Liver (tissue), 9 donors: ENCODE measurements around the gene ATP13A1. TPM values are rescaled to one million over a fixed set of nuclear protein-coding genes. Genes with fewer than 3 reads are reported as not detected.
"Not testable (repeated sequence)": the region's sequence is repeated elsewhere in the genome, so short reads cannot be mapped to it uniquely, and the experiment has no call there.

Experiments used
- DNase-seq: peaks from one replicate; pipeline ENCODE4 v3.0.0-alpha.2; 2017; ENCODE audit warnings: low spot score
- H3K27ac ChIP-seq, 2 donors: one replicate each; pipeline ENCODE4 v1.7.0; 2013; ENCODE audit warnings: inconsistent platforms in 2 of 2, low read length in 2 of 2, control low read depth in 1 of 2, low read depth in 1 of 2, mild to moderate bottlenecking in 1 of 2
- H3K27me3 ChIP-seq, 4 donors: one replicate each; pipeline versions ENCODE4 v1.6.1 to v1.7.0; 2013; ENCODE audit warnings: low read length in 3 of 4, inconsistent platforms in 1 of 4, mild to moderate bottlenecking in 1 of 4, moderate library complexity in 1 of 4; ENCODE audit not compliant: control insufficient read depth in 4 of 4, insufficient read depth in 4 of 4
- H3K36me3 ChIP-seq, 4 donors: one replicate each; pipeline versions ENCODE4 v1.6.1 to v1.7.0; 2013; ENCODE audit warnings: low read length in 3 of 4, mild to moderate bottlenecking in 3 of 4, low read depth in 1 of 4, moderate library complexity in 1 of 4; ENCODE audit not compliant: control insufficient read depth in 4 of 4, insufficient read depth in 3 of 4
- H3K4me1 ChIP-seq, 4 donors: one replicate each; pipeline versions ENCODE4 v1.6.1 to v1.7.0; 2013; ENCODE audit warnings: low read length in 3 of 4, mild to moderate bottlenecking in 3 of 4, moderate library complexity in 1 of 4; ENCODE audit not compliant: control insufficient read depth in 4 of 4, insufficient read depth in 4 of 4
- H3K4me3 ChIP-seq, 3 donors: one replicate each; pipeline versions ENCODE4 v1.6.1 to v1.7.0; 2013; ENCODE audit warnings: low read length in 3 of 3, control low read depth in 1 of 3, low read depth in 1 of 3, mild to moderate bottlenecking in 1 of 3
- H3K9ac ChIP-seq, 2 donors: one replicate each; pipeline ENCODE4 v1.7.0; 2013; ENCODE audit warnings: low read length in 2 of 2, mild to moderate bottlenecking in 2 of 2, moderate library complexity in 2 of 2, control low read depth in 1 of 2, low read depth in 1 of 2
- H3K9me3 ChIP-seq, 4 donors: one replicate each; pipeline versions ENCODE4 v1.6.1 to v1.7.0; 2013; ENCODE audit warnings: low read length in 3 of 4; ENCODE audit not compliant: control insufficient read depth in 4 of 4
- ATF3 ChIP-seq: IDR thresholded peaks from 2 replicates; pipeline ENCODE4 v1.6.1; 2016; ENCODE audit warnings: antibody characterized with exemption
- CTCF ChIP-seq: fragments of 150-350 bp; IDR thresholded peaks from 2 replicates; pipeline ENCODE4 v1.5.1; 2017; ENCODE audit warnings: improper control_type of control experiment, low read depth, low read length; ENCODE audit not compliant: missing input control
- EGR1 ChIP-seq, 2 donors: IDR thresholded peaks; 2 replicates each; pipeline ENCODE4 v1.6.1; 2016 to 2018; ENCODE audit warnings: antibody characterized with exemption in 2 of 2, low read depth in 2 of 2
- FOXA2 ChIP-seq: IDR thresholded peaks from 2 replicates; pipeline ENCODE4 v1.6.1; 2016; ENCODE audit warnings: antibody characterized with exemption
- GABPA ChIP-seq, 2 donors: IDR thresholded peaks in 1 of 2; conservative IDR thresholded peaks in 1 of 2; 2 replicates each; pipeline ENCODE4 v1.6.1; 2016; ENCODE audit warnings: antibody characterized with exemption in 2 of 2, mild to moderate bottlenecking in 1 of 2, moderate library complexity in 1 of 2
- HNF4A ChIP-seq, 2 donors: conservative IDR thresholded peaks; 2 replicates each; pipeline ENCODE4 v1.6.1; 2016; ENCODE audit warnings: antibody characterized with exemption in 2 of 2, mild to moderate bottlenecking in 2 of 2
- JUND ChIP-seq, 2 donors: IDR thresholded peaks; 2 replicates each; pipeline ENCODE4 v1.6.1; 2016; ENCODE audit warnings: antibody characterized with exemption in 2 of 2
- NR2F2 ChIP-seq: IDR thresholded peaks from 2 replicates; pipeline ENCODE4 v1.6.1; 2016; ENCODE audit warnings: antibody characterized with exemption
- RAD21 ChIP-seq, 2 donors: IDR thresholded peaks; 2 replicates each; pipeline ENCODE4 v1.6.1; 2016; ENCODE audit warnings: antibody characterized with exemption in 2 of 2, mild to moderate bottlenecking in 2 of 2
- TAF1 ChIP-seq: conservative IDR thresholded peaks from 2 replicates; pipeline ENCODE4 v1.6.1; 2016; ENCODE audit warnings: antibody characterized with exemption, mild to moderate bottlenecking
- YY1 ChIP-seq: IDR thresholded peaks from 2 replicates; pipeline ENCODE4 v1.6.1; 2016; ENCODE audit warnings: antibody characterized with exemption, mild to moderate bottlenecking
- ZBTB33 ChIP-seq: IDR thresholded peaks from 2 replicates; pipeline ENCODE4 v1.6.1; 2016; ENCODE audit warnings: antibody characterized with exemption
- WGBS: extraction: QIAGEN DNeasy Blood & Tissue Kit; methylation state at CpG from one replicate; pipeline ENCODE4 v1.1.7; 2013; 5-methylcytosine and 5-hydroxymethylcytosine counted together
- polyA plus RNA-seq, 2 donors: library from polyadenylated mRNA; stranded (reverse) in 1 of 2; unstranded in 1 of 2; fragments of 200-250 nt in 1 of 2; fragments of >200 nt in 1 of 2; fragmentation: Nextera tagmentation in 1 of 2; extraction: Ambion mirVana in 1 of 2; gene quantifications; one replicate each; pipeline versions ENCODE4 v1.2.1 to v1.2.3, GENCODE V29; 2013 to 2015
- total RNA-seq, 2 donors: library from RNA; depleted of rRNA; stranded (reverse); fragments of >200 nt; gene quantifications; one replicate each; pipeline ENCODE4 v1.2.3, GENCODE V29; 2014
- donor health status: healthy.
- donor health status: healthy.
- donor health status: healthy.
- donor health status: healthy.
- donor health status: healthy.

Gene ATP13A1
- total and polyA plus RNA-seq, 4 donors: 15.1 to 36.5 (median 20.5) TPM

DNA sequence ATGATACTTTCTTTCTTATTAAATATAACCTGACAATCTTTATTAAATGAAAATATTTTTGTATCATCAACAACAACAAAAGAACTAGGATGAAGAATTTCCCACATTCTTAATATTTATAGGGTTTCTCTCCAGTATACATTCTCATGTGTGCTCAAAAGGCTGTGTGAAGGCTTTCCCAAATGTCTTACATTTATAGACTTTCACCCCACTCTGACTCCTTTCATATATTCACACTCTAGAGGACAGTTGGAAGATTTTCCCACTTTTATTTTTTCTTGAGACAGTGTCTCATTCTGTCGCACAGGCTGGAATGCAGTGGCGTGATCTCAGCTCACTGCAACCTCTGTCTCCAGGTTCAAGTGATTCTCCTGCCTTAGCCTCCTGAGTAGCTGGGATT lies 47.0 kb upstream of the ATP13A1 start:
- WGBS: 95% methylated on average over 2 of the region's 2 CpGs
- TF ChIP-seq ATF3: no peak
- TF ChIP-seq RAD21 (IDR thresholded peaks at IDR 0.05): no peak
- TF ChIP-seq TAF1: no peak
- no peak for TF ChIP-seq YY1
- TF ChIP-seq ZBTB33: no peak
- no peak for DNase-seq
- Histone ChIP-seq H3K27me3 (no peaks in the 10 kb centered on the region), H3K36me3 (peaks cover 0 to 15% (median 9%) of the 10 kb centered on the region in 4 donors), H3K4me1 (no peaks in the 10 kb centered on the region), H3K27ac (no peak overlapping the region), H3K9me3 (peaks cover 52 to 71% (median 62%) of the 10 kb centered on the region in 4 donors), H3K9ac (no peak overlapping the region), H3K4me3 (peak overlapping the region in 2 of 3 donors; percentile 38 to 53)

GRCh38 chr19:19704836-19705235 lies 41.4 kb upstream of the ATP13A1 start:
- H3K27me3 ChIP-seq: no peaks in the 10 kb centered on the region
- H3K4me1 ChIP-seq: no peaks in the 10 kb centered on the region
- DNase-seq: no peak
- H3K4me3 ChIP-seq: peak overlapping the region in 1 of 3 donors; percentile 45
- no peaks in the 10 kb centered on the region for H3K36me3 ChIP-seq
- peaks cover 21 to 37% (median 32%) of the 10 kb centered on the region in 4 donors for H3K9me3 ChIP-seq
- no peak overlapping the region for H3K27ac ChIP-seq
- TF ChIP-seq FOXA2: no peak
- TF ChIP-seq CTCF: no peak
- no peak for TF ChIP-seq EGR1 (IDR thresholded peaks at IDR 0.05; ENCODE audit: low read depth in 2 of 2)
- no peak for TF ChIP-seq JUND (IDR thresholded peaks at IDR 0.05)
- no peak for TF ChIP-seq GABPA (IDR thresholded peaks at IDR 0.05 in 1 of 2, conservative IDR thresholded peaks at IDR 0.05 in 1 of 2)
- TF ChIP-seq HNF4A (conservative IDR thresholded peaks at IDR 0.05): no peak
- TF ChIP-seq RAD21 (IDR thresholded peaks at IDR 0.05): no peak
- TF ChIP-seq TAF1: no peak
- no peak for TF ChIP-seq ZBTB33
- TF ChIP-seq YY1: no peak
- TF ChIP-seq NR2F2: no peak
- TF ChIP-seq ATF3: no peak
- no peak overlapping the region for H3K9ac ChIP-seq
- 86% methylated on average over 6 of the region's 6 CpGs for WGBS

DNA sequence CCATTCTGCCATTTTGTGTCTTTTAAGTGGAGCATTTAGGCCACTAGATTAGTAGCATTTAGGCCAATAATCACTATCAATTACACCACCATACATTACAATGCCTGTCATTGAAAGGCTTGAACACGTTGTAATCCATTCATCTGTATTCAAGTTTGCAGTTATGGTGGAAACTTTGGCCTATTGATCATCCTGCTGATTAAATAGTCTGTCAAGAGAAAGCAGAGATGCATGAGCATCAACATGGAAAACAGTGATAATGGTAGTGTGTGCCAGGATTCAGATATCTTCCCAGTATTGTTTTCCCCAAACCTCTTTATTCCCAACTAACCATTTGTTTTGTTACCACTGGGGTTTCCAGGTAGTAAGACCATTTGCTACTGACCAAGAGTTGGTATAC lies 37.0 kb upstream of the ATP13A1 start:
- H3K9ac ChIP-seq, H3K27ac ChIP-seq, H3K9me3 ChIP-seq, H3K4me3 ChIP-seq, H3K4me1 ChIP-seq, H3K36me3 ChIP-seq, DNase-seq, H3K27me3 ChIP-seq: not testable (repeated sequence)
- WGBS: 86% methylated on average over 1 of the region's 1 CpG
